OCI-M2 (cell line): ENCODE data around the gene LXN.
A peak's percentile ranks its signal among the peaks of the same experiment; 100 is the strongest.

Experiments used
- DNase-seq: peaks from one replicate; lab custom pipeline; 2025; ENCODE audit not compliant: unreplicated experiment; lab: John Stamatoyannopoulos, UW

Gene LXN

GRCh38 chr3:158671821-158672214, 630 bp downstream of the LXN start:
- DNase-seq, result no peak

- DNase-seq, result no peak
These were observed 3.9 kb downstream of the LXN start for GRCh38 chr3:158668506-158668905.

- DNase-seq, result no peak
These were observed 6.0 kb downstream of the LXN start for GRCh38 chr3:158666416-158666815.

- no peak for DNase-seq
These were observed 8.6 kb downstream of the LXN start for GRCh38 chr3:158663832-158664231.

GRCh38 chr3:158663246-158663645, 9.2 kb downstream of the LXN start:
- DNase-seq, result no peak

GRCh38 chr3:158660711-158661110, 11.7 kb downstream of the LXN start:
- DNase-seq, result no peak

- DNase-seq, result no peak
These were observed 12.8 kb downstream of the LXN start for GRCh38 chr3:158659454-158660237.

- no peak for DNase-seq
These were observed 13.6 kb downstream of the LXN start for GRCh38 chr3:158658889-158659288.

GRCh38 chr3:158652463-158652862, 20.0 kb downstream of the LXN start:
- DNase-seq, result no peak

- no peak for DNase-seq
These were observed 21.3 kb downstream of the LXN start for GRCh38 chr3:158651192-158651591.

- DNase-seq, result no peak
These were observed 22.7 kb downstream of the LXN start for GRCh38 chr3:158649791-158650190.

GRCh38 chr3:158644345-158644908, 28.0 kb downstream of the LXN start, which contains the start of gene GFM1:
GFM1 (plus strand) TSS chr3:158644527; CDS start chr3:158644635, 108 bp downstream.
- peak; percentile 73 for DNase-seq

GRCh38 chr3:158642474-158643210, 29.8 kb downstream of the LXN start:
- DNase-seq, result no peak

GRCh38 chr3:158642005-158642404, 30.4 kb downstream of the LXN start:
- DNase-seq, result no peak

- DNase-seq, result no peak
These were observed 31.8 kb downstream of the LXN start for GRCh38 chr3:158640646-158641045.

GRCh38 chr3:158631981-158632380, 40.5 kb downstream of the LXN start:
- DNase-seq, result no peak

GRCh38 chr3:158625881-158626280, 46.6 kb downstream of the LXN start:
- DNase-seq, result no peak

GRCh38 chr3:158617982-158618875, 54.2 kb downstream of the LXN start:
- DNase-seq, result no peak
